ENCODE measurements around the gene JAM2. TPM values are rescaled to one million over a fixed set of nuclear protein-coding genes. Genes with fewer than 3 reads are reported as not detected.
"Not testable (repeated sequence)": the region's sequence is repeated elsewhere in the genome, so short reads cannot be mapped to it uniquely, and the experiment has no call there.

JAM2 gene
- polyA plus RNA-seq, 2 donors = 3.8 to 4.2 TPM

GRCh38 chr21:25709684-25710265 is 70.7 kb downstream of the JAM2 start:
- no peaks in the 10 kb centered on the region for H3K36me3 ChIP-seq (ENCODE audit: control insufficient read depth in 2 of 2, insufficient read depth in 2 of 2, low read length in 1 of 2)
- WGBS, 2 donors = 62 to 68% methylated on average over 5 of the region's 5 CpGs
- H3K27ac ChIP-seq (ENCODE audit: low read depth in 2 of 2, low read length in 1 of 2) = no peak overlapping the region
- no peak overlapping the region for H3K4me3 ChIP-seq (ENCODE audit: low read depth in 1 of 2, low read length in 2 of 2)
- no peaks in the 10 kb centered on the region for H3K4me1 ChIP-seq (ENCODE audit: control insufficient read depth in 2 of 2, insufficient read depth in 2 of 2, low read length in 1 of 2)
- no peaks in the 10 kb centered on the region for H3K9me3 ChIP-seq (ENCODE audit: control insufficient read depth in 2 of 2, insufficient read depth in 1 of 2, low read depth in 1 of 2, low read length in 1 of 2)
- H3K27me3 ChIP-seq (ENCODE audit: control insufficient read depth in 1 of 2, insufficient read depth in 2 of 2, low read length in 2 of 2) = no peaks in the 10 kb centered on the region

- Histone ChIP-seq H3K27ac (ENCODE audit: low read depth in 2 of 2, low read length in 1 of 2) (no peak overlapping the region), H3K27me3 (ENCODE audit: control insufficient read depth in 1 of 2, insufficient read depth in 2 of 2, low read length in 2 of 2) (no peaks in the 10 kb centered on the region), H3K9me3 (ENCODE audit: control insufficient read depth in 2 of 2, insufficient read depth in 1 of 2, low read depth in 1 of 2, low read length in 1 of 2) (no peaks in the 10 kb centered on the region), H3K36me3 (ENCODE audit: control insufficient read depth in 2 of 2, insufficient read depth in 2 of 2, low read length in 1 of 2) (no peaks in the 10 kb centered on the region), H3K4me1 (ENCODE audit: control insufficient read depth in 2 of 2, insufficient read depth in 2 of 2, low read length in 1 of 2) (no peaks in the 10 kb centered on the region), H3K4me3 (ENCODE audit: low read depth in 1 of 2, low read length in 2 of 2) (no peak overlapping the region)
- WGBS, 2 donors = 89% methylated on average over 5 of the region's 5 CpGs
Measured at GRCh38 chr21:25710550-25710949, 71.5 kb downstream of the JAM2 start.

GRCh38 chr21:25714066-25714465 is 75.0 kb downstream of the JAM2 start:
- not testable (repeated sequence) for H3K27ac ChIP-seq (ENCODE audit: low read depth in 2 of 2, low read length in 1 of 2); H3K27me3 ChIP-seq (ENCODE audit: control insufficient read depth in 1 of 2, insufficient read depth in 2 of 2, low read length in 2 of 2); H3K9me3 ChIP-seq (ENCODE audit: control insufficient read depth in 2 of 2, insufficient read depth in 1 of 2, low read depth in 1 of 2, low read length in 1 of 2); H3K36me3 ChIP-seq (ENCODE audit: control insufficient read depth in 2 of 2, insufficient read depth in 2 of 2, low read length in 1 of 2); H3K4me1 ChIP-seq (ENCODE audit: control insufficient read depth in 2 of 2, insufficient read depth in 2 of 2, low read length in 1 of 2); H3K4me3 ChIP-seq (ENCODE audit: low read depth in 1 of 2, low read length in 2 of 2)
- WGBS, 2 donors = 97 to 98% methylated on average over 10 of the region's 10 CpGs

- no peak overlapping the region for H3K27ac ChIP-seq (ENCODE audit: low read depth in 2 of 2, low read length in 1 of 2)
- H3K27me3 ChIP-seq (ENCODE audit: control insufficient read depth in 1 of 2, insufficient read depth in 2 of 2, low read length in 2 of 2) = no peaks in the 10 kb centered on the region
- no peak overlapping the region for H3K4me3 ChIP-seq (ENCODE audit: low read depth in 1 of 2, low read length in 2 of 2)
- H3K4me1 ChIP-seq (ENCODE audit: control insufficient read depth in 2 of 2, insufficient read depth in 2 of 2, low read length in 1 of 2) = no peaks in the 10 kb centered on the region
- H3K9me3 ChIP-seq (ENCODE audit: control insufficient read depth in 2 of 2, insufficient read depth in 1 of 2, low read depth in 1 of 2, low read length in 1 of 2) = no peaks in the 10 kb centered on the region
- peaks cover 3 to 11% of the 10 kb centered on the region in 2 donors for H3K36me3 ChIP-seq (ENCODE audit: control insufficient read depth in 2 of 2, insufficient read depth in 2 of 2, low read length in 1 of 2)
- WGBS, 2 donors = 80 to 83% methylated on average over 5 of the region's 5 CpGs
Measured at GRCh38 chr21:25717491-25718147, 78.6 kb downstream of the JAM2 start.

DNA sequence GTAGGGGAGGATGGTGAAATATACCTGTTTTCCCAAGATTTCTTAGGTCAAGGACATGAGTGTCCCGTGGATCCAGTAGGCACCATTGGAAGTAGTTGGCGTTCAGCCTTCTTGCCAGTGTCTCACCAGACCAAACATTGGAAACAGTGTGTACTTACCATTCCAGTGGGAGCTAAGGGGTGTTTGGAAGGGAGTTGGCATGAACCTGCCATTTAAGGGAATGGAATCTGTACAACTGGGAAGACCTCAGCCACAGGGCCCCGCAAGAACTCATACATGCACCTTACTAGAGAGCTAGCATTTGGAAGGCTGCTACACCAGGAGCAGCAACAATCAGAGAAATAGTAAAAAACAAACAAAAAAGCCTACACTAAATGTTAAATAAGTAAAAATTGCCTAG is 82.9 kb downstream of the JAM2 start:
- H3K27ac ChIP-seq (ENCODE audit: low read depth in 2 of 2, low read length in 1 of 2) = no peak overlapping the region

GRCh38 chr21:25722631-25723030 is 83.6 kb downstream of the JAM2 start:
- Histone ChIP-seq H3K4me1 (ENCODE audit: control insufficient read depth in 2 of 2, insufficient read depth in 2 of 2, low read length in 1 of 2) (no peaks in the 10 kb centered on the region), H3K27ac (ENCODE audit: low read depth in 2 of 2, low read length in 1 of 2) (no peak overlapping the region), H3K36me3 (ENCODE audit: control insufficient read depth in 2 of 2, insufficient read depth in 2 of 2, low read length in 1 of 2) (peaks cover 6 to 12% of the 10 kb centered on the region in 2 donors), H3K4me3 (ENCODE audit: low read depth in 1 of 2, low read length in 2 of 2) (no peak overlapping the region), H3K9me3 (ENCODE audit: control insufficient read depth in 2 of 2, insufficient read depth in 1 of 2, low read depth in 1 of 2, low read length in 1 of 2) (no peaks in the 10 kb centered on the region), H3K27me3 (ENCODE audit: control insufficient read depth in 1 of 2, insufficient read depth in 2 of 2, low read length in 2 of 2) (no peaks in the 10 kb centered on the region)
- WGBS, 2 donors = 80 to 92% methylated on average over 3 of the region's 3 CpGs

More for the DNA sequence above, 82.9 kb downstream of the JAM2 start:
- WGBS, 2 donors = 91 to 98% methylated on average over 3 of the region's 3 CpGs
- no peak overlapping the region for H3K4me3 ChIP-seq (ENCODE audit: low read depth in 1 of 2, low read length in 2 of 2)
- peaks cover 6 to 12% of the 10 kb centered on the region in 2 donors for H3K36me3 ChIP-seq (ENCODE audit: control insufficient read depth in 2 of 2, insufficient read depth in 2 of 2, low read length in 1 of 2)
- no peaks in the 10 kb centered on the region for H3K9me3 ChIP-seq (ENCODE audit: control insufficient read depth in 2 of 2, insufficient read depth in 1 of 2, low read depth in 1 of 2, low read length in 1 of 2)
- H3K4me1 ChIP-seq (ENCODE audit: control insufficient read depth in 2 of 2, insufficient read depth in 2 of 2, low read length in 1 of 2) = no peaks in the 10 kb centered on the region
- no peaks in the 10 kb centered on the region for H3K27me3 ChIP-seq (ENCODE audit: control insufficient read depth in 1 of 2, insufficient read depth in 2 of 2, low read length in 2 of 2)

DNA sequence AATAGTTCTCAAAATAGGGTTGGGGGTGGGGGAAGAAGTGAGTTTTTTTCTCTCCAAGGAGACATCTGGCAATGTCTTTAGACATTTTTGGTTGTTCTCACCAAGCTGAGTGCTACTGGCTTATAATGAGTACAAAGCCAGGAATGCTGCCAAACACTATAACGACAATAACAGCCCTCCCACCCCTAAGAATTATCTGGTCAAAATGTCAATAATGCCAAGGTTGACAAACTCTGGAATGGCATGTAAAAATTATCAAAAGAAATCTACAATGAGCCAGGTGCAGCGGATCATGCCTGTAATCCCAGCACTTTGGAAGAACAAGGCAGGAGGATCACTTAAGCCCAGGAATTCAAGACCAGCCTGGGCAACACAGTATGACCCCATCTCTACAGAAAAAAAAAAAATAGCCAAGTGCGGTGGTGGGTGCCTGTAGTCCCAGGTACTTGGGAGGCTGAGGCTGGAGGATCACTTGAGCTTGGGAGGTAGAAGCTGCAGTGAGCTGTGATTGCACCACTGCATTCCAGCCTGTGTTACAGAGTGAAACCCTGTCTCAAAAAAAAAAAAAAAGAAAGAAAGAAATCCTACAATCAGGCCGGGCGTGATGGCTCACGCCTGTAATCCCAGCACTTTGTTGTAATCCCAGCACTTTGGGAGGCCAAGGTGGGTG is 93.2 kb downstream of the JAM2 start:
- Histone ChIP-seq H3K27ac (ENCODE audit: low read depth in 2 of 2, low read length in 1 of 2) (peak overlapping the region in 1 of 2 donors; percentile 7), H3K36me3 (ENCODE audit: control insufficient read depth in 2 of 2, insufficient read depth in 2 of 2, low read length in 1 of 2) (no peaks in the 10 kb centered on the region), H3K27me3 (ENCODE audit: control insufficient read depth in 1 of 2, insufficient read depth in 2 of 2, low read length in 2 of 2) (no peaks in the 10 kb centered on the region), H3K4me1 (ENCODE audit: control insufficient read depth in 2 of 2, insufficient read depth in 2 of 2, low read length in 1 of 2) (no peaks in the 10 kb centered on the region), H3K9me3 (ENCODE audit: control insufficient read depth in 2 of 2, insufficient read depth in 1 of 2, low read depth in 1 of 2, low read length in 1 of 2) (no peaks in the 10 kb centered on the region), H3K4me3 (ENCODE audit: low read depth in 1 of 2, low read length in 2 of 2) (no peak overlapping the region)
- 63 to 64% methylated on average over 6 of the region's 6 CpGs for WGBS, 2 donors

DNA sequence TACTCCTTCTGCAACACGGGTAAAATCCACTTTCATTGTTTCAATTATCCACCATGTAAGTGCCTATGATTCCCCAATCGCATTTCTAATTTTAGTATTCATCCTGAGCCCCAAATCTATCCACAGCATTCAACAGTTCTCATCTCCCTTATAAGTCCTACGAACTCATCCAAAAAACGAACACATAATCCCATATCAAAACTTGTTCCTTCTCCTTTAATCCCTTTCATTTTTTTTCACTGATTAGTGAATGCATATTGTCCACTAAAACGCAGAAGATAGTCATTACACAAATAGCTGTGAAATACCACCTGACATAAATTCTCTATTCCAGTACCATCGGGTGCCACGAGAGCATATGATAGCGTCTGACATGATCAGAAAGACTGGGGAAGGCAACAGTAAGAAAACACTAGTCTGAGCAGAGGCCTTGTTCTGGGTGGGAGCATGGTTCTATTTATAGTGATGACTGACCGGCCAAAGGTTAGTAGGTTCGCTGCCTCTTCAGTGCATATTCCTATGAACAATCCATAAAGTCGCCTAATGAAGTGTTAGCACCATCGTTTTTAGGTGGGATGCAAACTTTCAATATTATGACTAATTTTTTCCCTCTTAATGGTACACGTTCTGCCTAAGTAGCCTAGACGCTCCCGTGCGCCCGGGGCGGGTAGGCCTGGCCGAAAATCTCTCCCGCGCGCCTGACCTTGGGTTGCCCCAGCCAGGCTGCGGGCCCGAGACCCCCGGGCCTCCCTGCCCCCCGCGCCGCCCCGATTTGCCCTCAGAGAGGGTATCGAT is 95.0 kb downstream of the JAM2 start:
- Histone ChIP-seq H3K9me3 (ENCODE audit: control insufficient read depth in 2 of 2, insufficient read depth in 1 of 2, low read depth in 1 of 2, low read length in 1 of 2) (no peaks in the 10 kb centered on the region), H3K27me3 (ENCODE audit: control insufficient read depth in 1 of 2, insufficient read depth in 2 of 2, low read length in 2 of 2) (no peaks in the 10 kb centered on the region), H3K4me1 (ENCODE audit: control insufficient read depth in 2 of 2, insufficient read depth in 2 of 2, low read length in 1 of 2) (no peaks in the 10 kb centered on the region), H3K27ac (ENCODE audit: low read depth in 2 of 2, low read length in 1 of 2) (peak overlapping the region; percentile 97 to 100), H3K4me3 (ENCODE audit: low read depth in 1 of 2, low read length in 2 of 2) (peak overlapping the region; percentile 91 to 100), H3K36me3 (ENCODE audit: control insufficient read depth in 2 of 2, insufficient read depth in 2 of 2, low read length in 1 of 2) (no peaks in the 10 kb centered on the region)
- 2 to 3% methylated on average over 30 of the region's 30 CpGs for WGBS, 2 donors

DNA sequence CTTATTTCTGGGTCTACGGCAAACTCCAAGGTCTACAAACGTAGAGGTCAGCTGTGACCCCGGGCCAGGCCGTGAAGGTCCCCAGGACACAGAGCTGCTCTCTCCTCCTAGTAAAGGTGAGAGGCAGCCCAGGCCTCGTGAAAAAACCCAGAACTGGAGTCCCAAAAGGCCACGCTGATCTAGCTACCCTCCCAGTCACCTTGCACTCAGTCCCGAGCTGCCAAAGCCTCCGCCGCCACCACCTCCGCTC is 95.5 kb downstream of the JAM2 start:
- WGBS, 2 donors = 0 to 1% methylated on average over 10 of the region's 10 CpGs
- no peaks in the 10 kb centered on the region for H3K4me1 ChIP-seq (ENCODE audit: control insufficient read depth in 2 of 2, insufficient read depth in 2 of 2, low read length in 1 of 2)
- H3K27ac ChIP-seq (ENCODE audit: low read depth in 2 of 2, low read length in 1 of 2) = peak overlapping the region; percentile 97 to 100
- H3K4me3 ChIP-seq (ENCODE audit: low read depth in 1 of 2, low read length in 2 of 2) = peak overlapping the region; percentile 91 to 100
- H3K27me3 ChIP-seq (ENCODE audit: control insufficient read depth in 1 of 2, insufficient read depth in 2 of 2, low read length in 2 of 2) = no peaks in the 10 kb centered on the region
- H3K9me3 ChIP-seq (ENCODE audit: control insufficient read depth in 2 of 2, insufficient read depth in 1 of 2, low read depth in 1 of 2, low read length in 1 of 2) = no peaks in the 10 kb centered on the region
- peaks cover 0 to 2% of the 10 kb centered on the region in 2 donors for H3K36me3 ChIP-seq (ENCODE audit: control insufficient read depth in 2 of 2, insufficient read depth in 2 of 2, low read length in 1 of 2)

All from esophagus (tissue), 2 donors.